Stimulated activated CD8-positive, alpha-beta memory T cell treated with anti-CD3 and anti-CD28 coated beads, Interleukin-4, amount 100 ng/mL, for 1 hour (primary cell): ENCODE data around the gene GNG4.
A peak's percentile ranks its signal among the peaks of the same experiment; 100 is the strongest.
"Not testable (repeated sequence)": the region's sequence is repeated elsewhere in the genome, so short reads cannot be mapped to it uniquely, and the experiment has no call there.

ENCODE experiments used
- DNase-seq, 2 donors: peaks; one replicate each; pipeline ENCODE4 v3.0.0-alpha.2; 2020; ENCODE audit warnings: low read depth in 2 of 2, low spot score in 1 of 2

Gene GNG4

DNA sequence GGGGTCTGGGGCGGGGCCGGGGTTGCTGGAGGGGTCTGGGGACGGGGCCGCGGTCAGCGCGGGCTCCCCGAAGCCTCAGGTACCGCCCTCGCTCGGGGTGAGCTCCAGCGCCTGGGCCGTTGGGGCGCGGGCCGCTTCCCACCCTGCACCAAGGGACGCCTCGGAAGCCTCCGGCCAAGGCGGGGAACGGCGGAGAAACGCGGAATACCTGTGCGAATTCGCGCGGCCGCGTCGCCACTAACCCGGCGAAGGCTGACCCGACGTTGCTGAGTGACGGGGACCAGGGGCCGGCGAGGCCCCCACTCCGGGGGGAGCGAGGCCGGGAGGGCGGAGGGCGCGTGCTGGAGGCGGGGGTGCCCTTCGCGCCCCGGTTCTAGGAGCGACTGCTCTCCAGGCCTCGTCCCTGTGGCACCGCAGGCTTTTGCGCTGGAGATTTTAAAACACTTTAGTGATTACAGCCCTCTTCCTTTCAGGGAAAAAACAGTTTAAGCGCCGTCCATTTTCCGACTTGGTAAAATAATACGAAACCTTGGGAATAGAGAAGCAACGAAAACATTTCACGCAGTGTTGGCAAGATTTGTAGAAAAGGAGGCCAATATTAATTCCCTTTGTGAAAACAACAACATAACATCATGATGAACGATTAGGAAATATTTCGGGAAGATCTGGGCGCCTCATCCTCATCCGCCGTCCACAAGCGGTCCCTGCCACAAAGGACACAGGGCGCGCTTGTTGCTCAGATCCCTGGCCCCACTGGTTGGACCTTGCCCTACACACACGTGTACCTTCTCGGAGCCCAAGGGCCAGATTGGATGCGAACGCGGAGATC, 971 bp upstream of the GNG4 start:
- DNase-seq: no peak

DNA sequence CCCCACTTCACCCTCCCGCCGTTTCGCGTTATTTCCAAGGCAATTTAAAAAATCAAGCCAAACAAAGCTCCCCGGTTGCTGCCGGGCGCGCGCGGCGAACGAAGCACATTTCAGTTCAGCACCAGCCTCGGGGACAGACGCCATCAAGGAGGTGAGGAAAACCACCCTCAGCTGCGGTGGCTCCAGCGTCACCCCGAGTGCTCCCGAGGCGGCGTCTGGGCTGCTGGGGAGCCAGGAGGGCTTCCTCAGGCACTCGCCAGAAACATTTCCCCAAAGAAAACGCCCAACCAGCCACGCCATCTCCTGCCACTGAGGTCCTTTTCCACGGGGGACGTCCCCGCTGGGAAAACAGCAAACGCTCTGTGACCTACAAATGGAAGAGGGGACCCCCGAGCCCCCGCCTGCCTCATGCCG, 623 bp downstream of the GNG4 start:
- no peak for DNase-seq

DNA sequence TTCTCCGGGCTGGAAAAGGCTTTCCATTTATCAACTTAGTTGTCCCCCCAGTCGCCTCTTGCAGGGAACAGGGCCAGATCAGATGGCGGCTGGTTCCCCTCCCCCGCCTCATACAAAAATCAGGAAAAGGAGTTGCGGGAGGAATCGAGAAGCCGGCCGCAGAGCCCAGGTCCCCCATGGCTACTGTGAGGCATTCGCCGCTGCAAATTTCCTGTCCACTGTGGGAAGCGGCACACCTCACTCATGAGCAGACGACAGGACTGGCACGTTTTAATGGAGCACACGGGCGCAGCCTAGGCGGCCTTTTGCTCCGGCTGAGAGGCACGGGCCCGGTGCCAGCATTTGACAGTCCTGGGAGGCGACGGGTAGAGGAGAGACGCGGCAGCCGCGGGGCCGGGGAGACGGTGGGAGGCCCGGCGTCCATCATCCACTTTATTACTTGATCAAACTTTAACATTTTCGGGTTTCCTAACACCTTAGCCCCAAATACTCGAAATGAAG, 1.1 kb downstream of the GNG4 start:
- no peak for DNase-seq

DNA sequence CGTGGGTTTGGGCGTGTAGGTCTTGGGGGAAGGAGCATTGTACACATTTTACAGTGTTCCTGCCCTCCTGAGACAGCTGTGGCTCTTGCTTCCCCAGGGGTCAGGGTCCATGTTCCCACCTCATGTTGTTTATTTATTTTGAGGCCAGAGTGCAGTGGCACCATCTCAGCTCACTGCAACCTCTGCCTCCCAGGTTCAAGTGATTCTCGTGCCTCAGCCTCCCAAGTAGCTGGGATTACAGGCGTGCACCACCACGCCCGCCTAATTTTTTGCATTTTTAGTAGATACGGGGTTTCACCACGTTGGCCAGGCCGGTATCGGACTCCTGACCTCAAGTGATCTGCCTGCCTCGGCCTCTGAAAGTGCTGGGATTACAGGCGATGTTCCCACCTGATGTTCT, 2.0 kb downstream of the GNG4 start:
- not testable (repeated sequence) for DNase-seq

DNA sequence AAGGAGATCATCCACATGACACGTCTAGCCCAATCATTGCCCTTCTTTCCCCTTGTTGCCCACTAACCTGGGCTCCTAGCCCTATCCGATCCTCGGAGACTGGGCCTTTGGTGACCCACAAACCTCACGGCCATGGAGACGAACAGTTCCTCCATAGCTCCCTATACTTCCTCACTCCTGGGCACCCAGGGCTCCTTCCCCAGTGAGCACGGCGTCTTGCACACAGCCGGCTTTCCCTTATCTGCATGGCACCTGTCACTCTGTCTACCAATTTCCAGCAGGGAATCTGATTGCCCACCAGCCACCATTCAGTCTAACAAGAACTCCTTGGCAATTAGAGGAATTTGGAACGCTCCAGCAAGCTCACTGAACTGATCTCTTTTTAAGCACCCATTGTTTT, 3.1 kb downstream of the GNG4 start:
- DNase-seq: no peak

DNA sequence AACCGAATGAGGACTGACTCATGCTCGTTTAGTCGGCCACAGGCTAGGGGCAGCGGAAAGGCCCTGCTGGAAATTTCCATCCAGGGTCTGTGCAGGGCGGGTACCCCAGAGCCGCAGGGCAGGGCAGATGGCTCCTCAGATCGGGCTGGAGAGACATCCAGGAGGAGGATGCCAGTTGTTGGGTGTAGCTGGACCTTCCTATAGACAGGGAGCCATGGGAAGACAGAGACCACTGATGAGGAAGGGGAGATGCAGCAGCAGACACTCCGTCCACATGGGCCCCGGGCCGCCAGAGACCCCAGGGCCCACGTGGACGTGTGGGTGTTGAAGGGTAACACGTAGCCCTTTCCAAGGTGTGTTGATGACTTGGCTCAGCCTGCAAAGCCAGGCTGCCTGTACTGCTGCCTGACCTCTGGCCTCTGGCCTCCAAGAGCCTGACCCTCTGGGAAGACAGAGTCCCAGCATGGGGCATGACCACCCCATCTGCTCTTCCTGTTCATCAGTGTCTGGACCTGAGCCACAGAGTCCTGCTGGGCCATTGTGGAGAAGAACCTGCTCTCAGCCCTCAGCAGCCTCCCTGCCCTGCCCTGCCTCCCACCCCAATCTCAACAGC, 4.8 kb downstream of the GNG4 start:
- DNase-seq: no peak

DNA sequence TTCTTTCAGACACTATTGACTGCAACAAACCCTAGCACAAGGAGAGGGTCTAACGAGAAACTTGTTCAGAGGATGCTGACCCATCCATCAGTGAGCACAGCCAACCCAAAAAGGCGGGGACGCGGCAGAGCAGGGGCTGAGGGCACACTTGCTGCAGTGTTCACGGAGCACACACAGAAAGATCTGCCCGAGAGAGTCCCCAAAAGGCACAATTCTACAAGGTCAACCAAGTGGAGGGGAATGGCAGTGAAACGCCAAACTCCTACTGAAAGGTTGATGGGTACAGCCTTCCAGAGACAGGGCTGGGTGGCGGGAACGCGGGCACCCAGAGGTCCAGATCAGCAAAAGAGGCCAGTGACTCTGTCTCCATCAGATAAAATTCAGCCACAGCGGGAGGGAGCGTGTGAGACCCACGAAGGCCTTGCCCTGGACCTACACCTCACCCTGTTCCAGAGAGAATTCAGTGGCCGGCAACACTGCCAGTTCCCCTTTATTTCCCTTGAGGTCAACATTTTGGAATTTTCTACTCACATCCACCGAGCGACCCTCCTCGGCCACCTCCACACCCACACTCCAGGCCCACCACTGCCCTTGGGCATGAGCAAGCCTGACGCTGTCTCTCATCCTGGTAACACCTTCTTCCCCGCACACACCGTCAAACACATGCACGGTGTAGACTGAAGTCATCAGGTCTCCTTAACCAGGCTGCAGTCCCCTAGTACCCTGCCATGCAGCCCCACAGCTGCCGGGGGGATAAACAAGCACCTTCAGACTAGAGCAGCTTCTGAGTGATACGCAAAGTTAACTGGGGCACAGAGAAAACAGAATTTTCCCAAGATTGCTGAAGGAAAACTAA, 5.5 kb downstream of the GNG4 start:
- no peak for DNase-seq

DNA sequence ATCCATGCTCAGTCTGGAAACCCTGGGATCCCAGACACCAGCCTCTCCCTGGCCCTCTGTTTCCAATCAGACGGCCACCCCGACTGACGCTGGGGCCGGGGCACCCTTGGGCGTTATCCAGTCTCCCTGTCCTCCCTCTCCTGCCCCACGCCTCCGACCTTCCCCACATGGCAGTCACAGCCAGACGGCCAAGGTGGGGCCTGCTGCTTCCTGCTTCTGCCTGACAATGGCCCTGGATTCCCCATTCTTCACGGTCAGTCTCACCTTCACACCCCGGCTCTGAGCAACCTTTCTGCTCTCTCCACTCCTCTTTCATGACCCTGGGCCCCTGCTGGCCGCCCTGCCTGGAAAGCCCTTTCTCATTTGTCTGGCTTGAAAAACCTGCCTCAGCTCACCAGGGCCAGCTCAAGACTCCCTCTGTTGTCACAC, 6.6 kb downstream of the GNG4 start:
- no peak for DNase-seq

DNA sequence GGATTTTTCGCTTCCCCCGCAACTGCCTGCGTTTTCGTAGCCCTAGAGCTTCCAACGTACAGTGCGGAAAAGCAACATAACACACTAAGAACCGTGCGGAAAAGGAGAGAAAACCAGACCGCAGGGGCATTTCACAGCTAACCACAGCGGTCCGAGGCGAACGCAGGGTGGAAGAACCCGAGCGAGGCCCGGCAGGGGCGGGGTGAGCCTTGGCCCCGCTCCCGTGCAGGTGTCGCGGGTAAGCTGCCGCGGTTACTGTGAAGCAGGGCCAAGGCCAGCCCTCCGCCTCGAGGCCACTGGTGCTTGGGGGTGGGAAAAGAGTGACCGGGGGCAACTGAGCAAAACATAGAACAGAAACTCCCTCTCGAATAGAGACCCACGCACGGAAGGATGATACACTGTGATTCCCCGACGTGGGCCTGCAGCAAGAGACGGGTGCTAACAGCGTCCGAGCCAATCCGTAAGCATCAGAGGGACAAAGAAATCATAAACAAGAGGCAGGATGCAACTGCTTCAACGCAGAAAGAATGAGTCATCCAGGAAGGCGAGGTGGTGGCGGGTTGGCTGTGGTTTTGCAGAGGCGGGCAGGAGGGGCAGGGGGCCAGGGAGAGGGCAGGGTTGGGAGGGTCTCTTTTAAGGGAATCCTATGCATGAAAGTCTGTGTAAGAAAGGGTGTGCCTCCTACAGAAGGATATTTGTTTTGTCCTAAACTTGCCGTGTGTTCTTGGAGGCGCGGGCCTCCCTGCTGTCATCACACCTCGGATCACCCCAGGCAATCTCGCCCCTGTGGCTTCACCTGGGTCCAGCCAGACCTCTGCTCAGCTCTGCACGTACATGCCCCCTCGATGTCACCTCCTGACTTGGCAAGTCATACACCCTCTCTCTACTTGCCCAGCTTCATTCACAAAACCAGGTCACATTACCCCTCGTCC, 7.3 kb downstream of the GNG4 start:
- DNase-seq: peak; percentile 19 to 41

DNA sequence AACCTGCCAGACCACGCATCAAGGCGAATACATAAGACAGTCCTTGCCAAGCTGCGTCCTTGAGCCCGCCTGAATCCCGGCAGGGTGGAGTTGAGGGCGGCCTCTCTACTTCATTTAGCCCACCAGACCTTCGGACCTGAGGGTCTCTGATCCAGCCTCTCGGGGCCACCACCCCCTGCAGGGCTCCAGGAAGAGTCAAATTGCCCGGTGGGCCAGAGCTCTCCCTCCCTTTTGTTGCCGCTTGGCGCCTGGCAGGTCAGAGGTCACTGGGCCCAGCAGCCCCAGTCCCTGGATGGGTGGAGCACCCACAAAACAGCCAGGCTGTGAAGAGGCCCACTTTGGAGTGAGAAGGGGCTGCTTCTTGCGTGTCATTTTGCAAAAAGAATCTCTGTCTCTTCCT, 9.0 kb downstream of the GNG4 start:
- no peak for DNase-seq

DNA sequence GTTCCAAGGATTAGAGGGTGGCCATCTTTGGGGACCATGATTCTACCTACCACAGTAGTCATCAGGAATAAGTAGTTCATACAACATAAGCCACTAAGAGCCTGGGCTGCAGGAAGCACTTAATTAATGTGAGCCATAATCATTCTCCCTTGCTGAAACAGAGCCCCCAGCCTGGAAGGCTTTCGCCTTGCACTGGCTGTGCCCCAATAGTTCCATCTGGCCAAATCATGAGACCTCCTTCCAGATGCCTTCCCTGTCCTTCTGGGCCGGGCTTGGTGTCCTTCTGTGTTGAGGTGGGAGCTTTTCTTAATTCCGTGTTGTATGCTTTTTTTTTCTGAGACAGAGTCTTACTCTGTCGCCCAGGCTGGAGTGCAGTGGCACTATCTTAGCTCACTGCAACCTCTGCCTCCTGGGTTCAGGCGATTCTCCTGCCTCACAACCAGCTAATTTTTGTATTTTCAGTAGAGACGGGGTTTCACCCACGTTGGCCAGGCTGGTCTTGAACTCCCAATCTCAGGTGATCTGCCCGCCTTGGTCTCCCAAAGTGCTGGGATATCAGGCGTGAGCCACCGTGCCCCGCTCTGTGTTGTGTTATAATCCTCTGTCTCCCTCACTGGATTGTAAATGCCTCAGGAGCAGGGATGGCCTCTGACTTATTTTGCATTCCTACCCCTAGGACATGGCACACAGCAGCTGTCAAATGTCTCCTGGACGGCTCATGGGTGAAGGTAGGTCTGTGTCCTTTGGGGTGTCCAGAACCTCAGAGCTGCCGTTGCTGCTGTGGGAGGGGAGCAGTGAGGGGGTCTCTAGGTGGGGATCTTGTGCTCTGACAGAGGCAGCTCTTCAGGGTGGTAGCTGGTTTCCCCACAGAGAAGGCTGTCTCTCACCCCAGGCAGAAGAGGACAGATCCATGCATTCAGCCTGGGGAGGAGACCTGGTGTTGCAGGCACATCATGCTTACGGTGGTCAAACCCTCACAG, 10.1 kb downstream of the GNG4 start:
- DNase-seq: no peak

DNA sequence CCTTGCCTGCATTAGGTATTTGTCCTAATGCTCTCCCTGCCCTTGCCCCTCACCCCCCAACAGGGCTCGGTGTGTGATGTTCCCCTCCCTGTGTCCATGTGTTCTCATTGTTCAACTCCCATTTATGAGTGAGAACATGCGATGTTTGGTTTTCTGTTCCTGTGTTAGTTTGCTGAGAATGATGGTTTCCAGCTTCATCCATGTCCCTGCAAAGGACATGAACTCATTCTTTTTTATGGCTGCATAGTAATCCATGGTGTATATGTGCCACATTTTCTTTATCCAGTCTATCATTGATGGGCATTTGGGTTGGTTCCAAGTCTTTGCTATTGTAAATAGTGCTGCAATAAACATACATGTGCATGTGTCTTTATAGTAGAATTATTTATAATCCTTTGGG, 11.0 kb downstream of the GNG4 start:
- not testable (repeated sequence) for DNase-seq

DNA sequence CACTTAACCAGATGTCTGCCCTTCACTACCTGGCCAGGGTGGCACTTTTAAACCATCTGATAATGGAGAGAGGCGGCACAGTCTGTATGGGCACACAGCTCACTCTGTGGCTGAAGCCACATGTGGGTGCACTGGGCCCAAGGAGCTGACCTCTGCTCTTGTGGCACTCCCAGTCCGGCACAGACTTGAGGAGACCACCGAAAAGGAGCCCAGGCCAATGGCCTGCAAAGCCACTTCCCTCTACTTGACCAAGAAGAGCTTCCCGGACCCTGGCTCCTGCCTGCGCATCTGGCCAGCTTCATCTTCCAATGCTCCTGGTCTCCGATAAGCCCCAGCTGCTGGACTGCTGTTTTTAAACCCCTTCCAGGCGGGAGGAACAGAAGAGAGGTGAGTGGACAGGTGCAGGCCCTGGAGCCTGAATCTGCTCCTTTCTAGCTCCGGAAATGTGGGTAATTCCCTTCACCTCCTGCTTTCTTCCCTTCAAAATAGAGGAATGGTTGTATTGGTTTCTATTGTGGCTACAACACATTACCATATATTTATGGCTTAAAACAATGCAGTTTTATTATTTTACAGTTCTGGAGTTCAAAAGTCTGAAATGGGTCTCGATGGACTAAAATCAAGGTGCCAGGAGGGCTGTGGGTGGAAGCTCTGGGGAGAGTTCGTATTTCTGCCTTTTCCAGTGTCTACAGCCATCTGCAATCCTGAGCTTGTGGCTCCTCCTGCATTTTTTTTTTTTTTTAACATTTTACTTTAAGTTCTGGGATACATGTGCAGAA, 11.6 kb downstream of the GNG4 start:
- no peak for DNase-seq

DNA sequence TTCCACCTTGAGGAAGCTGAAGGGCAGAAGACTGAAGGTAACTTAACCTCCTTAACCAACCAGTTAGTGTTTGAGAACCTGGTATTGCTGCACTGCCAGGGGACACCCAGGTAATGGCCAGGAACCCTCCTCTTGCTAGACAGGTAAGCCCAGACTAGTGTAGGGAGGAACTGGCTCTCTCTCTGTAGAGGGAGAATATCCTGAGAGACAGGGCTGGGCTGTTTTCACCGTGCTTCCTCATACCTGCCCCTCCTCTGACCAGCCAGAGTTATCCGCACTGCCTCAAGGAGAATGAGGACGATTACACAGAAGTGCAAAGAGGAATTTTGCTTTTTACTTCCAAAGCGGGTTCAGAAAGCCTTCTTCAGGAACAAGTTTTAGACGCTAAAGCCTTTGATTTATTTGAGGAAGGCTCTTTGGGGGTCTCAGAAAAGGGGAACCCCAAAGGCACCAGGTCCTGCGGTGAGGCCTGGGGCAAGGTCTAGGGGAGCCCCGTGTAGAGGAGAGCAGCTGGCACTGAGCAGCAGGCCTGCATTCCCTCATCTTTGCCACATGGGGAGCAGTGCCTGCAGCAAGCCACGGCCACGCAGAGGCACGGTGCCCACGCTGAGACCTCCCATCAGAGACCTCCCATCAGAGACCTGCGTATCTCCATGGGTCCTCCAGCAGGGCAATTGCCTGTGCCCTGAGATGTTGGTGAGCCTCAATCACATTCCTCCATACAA, 13.5 kb downstream of the GNG4 start:
- no peak for DNase-seq

DNA sequence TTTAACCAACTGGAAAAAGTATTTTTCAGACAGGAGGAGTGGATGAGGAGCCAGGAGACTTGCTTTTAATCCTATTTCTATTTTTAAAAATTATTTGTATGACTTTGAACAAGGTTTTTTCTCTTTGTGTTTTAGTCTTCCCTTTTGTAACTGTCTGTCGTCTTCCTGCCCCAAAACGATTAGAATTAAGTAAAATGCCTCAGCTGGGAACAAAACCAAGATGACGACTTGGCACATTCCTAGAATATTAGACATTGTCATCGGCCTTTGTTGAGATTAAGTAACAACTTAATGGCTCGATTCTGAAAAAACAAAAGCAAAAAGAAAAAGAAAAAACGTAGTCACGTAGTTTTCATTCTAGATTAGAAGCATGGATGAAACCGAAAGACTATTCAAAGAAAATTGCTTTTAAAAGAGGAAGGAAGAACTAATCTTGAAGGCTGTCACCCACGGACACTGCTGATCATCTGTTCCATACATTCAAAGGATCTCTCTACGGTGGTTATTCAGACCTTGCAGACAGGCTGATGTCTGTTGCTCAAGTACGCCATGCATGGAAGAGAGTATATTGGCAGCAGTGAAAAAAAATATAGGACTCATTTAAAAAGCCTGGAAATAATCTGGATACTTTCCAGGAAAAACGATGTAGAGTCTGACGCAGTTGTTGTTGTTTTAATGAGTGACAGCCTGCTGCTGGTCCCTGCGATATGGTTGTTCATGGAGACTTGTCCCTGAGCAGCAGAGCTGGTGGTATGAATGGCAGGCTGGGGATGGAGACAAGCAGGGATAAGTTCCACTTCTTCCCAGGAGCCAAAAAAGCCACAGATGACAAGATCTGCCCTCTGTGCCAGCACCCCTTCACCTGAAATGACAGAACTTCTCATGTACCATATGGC, 16.8 kb downstream of the GNG4 start:
- DNase-seq: no peak

DNA sequence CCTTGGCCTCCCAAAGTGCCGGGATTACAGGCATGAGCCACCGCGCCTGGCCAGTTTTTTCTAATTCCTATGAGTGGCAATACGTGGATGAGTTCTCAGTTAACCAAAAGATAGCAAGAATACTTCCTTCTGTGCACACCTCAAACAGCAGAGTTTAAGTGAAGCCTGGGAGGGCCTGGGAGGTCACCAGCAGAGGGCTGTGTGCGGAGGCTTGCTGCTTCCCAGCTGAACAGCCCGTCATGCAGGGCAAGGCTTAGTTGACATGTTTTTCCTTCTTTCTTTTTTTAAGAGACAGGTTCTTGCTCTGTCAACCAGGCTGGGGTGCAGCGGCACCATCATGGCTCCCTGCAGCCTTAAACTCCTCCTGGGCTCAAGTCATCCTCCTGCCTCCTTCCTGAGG, 17.8 kb downstream of the GNG4 start:
- DNase-seq: no peak
